Activated CD8-positive, alpha-beta T cell treated with anti-CD3 and anti-CD28 coated beads, Interleukin-2, amount 10 ng/mL, durations not matched to agents 7 days and 5 days (primary cell): Measurements from ENCODE around the gene CENPL. TPM values are rescaled to one million over a fixed set of nuclear protein-coding genes. Genes with fewer than 3 reads are reported as not detected.

Experiments
- ATAC-seq: fragments of 150-1000 bp; cut with Tn5 transposase; one replicate; pipeline ENCODE4 v1.10.0; 2021; ENCODE audit warnings: moderate library complexity
- CTCF ChIA-PET: fragments of 350-600 bp; sonication (Branson Sonifier 250); formaldehyde crosslinking; loops from one replicate; lab custom pipeline; 2021; ENCODE audit warnings: antibody characterized with exemption; lab: Charles Lee
- POLR2A ChIA-PET: fragments of 350-600 bp; sonication (Branson Sonifier 250); formaldehyde crosslinking; loops from one replicate; lab custom pipeline; 2021; ENCODE audit warnings: antibody characterized with exemption; lab: Charles Lee
- DNase-seq: peaks from one replicate; pipeline ENCODE4 v3.0.0-alpha.2; 2020
- H3K27ac Mint-ChIP-seq: one replicate; pipeline ENCODE4 v1.8.0; 2021; ENCODE audit warnings: mild to moderate bottlenecking, mixed read lengths
- H3K27me3 Mint-ChIP-seq: one replicate; pipeline ENCODE4 v1.8.0; 2021; ENCODE audit warnings: low read depth, mixed read lengths
- H3K36me3 Mint-ChIP-seq: one replicate; pipeline ENCODE4 v1.8.0; 2021; ENCODE audit warnings: low read depth, mixed read lengths
- H3K4me1 Mint-ChIP-seq: one replicate; pipeline ENCODE4 v1.8.0; 2021; ENCODE audit warnings: low read depth, mixed read lengths
- H3K4me3 Mint-ChIP-seq: one replicate; pipeline ENCODE4 v1.8.0; 2021; ENCODE audit warnings: mild to moderate bottlenecking, mixed read lengths
- H3K9me3 Mint-ChIP-seq: one replicate; pipeline ENCODE4 v1.8.0; 2022; ENCODE audit warnings: mixed read lengths; ENCODE audit not compliant: insufficient read depth
- total RNA-seq, 2 experiments: library from RNA; stranded (reverse); gene quantifications; one replicate each; pipeline ENCODE4 v1.2.3, GENCODE V29; 2021

CENPL gene
- 10 to 100 TPM; 35.5 to 39.2 TPM for total RNA-seq

GRCh38 chr1:173824315-173825081, at the start of gene CENPL, which contains the start of gene DARS2:
Gene CENPL (minus strand): TSS chr1:173824883. CDS start chr1:173811299, 13,584 bp downstream.
Gene DARS2 (plus strand): TSS chr1:173824673. CDS start chr1:173825230, 557 bp downstream.
- Mint-ChIP-seq H3K9me3 (no peaks in the 10 kb centered on the region), H3K27me3 (no peaks in the 10 kb centered on the region), H3K4me3 (peak within 1 kb of the TSS; percentile 86), H3K27ac (peak within 1 kb of the TSS; percentile 98), H3K4me1 (peaks cover 56% of the 10 kb centered on the region), H3K36me3 (peaks cover 52% of the 10 kb centered on the region)
- DNase-seq: peak; percentile 95
- ChIA-PET POLR2A (interaction anchor here (0.6 to 2.5 kb wide), 12 partner anchors 13 to 399 kb away, joined by 3 to 36 read pairs (median 4); partner anchors contain the start of genes GAS5, KLHL20, PRDX6 and RC3H1), CTCF (interaction anchor here (0.9 to 6.7 kb wide), 12 partner anchors 13 to 1082 kb away, joined by 3 to 63 read pairs (median 4); partner anchors contain the start of genes GAS5, KLHL20 and ZBTB37)
- ATAC-seq: peak; percentile 89

GRCh38 chr1:173871500-173871899, 46.8 kb upstream of the CENPL start:
- ChIA-PET POLR2A (no interaction called here), CTCF (interaction anchor here (1.5 kb wide), 1 partner anchor 441 kb away, joined by 7 read pairs; no protein-coding TSS in a partner anchor)
- DNase-seq: no peak
- Mint-ChIP-seq H3K9me3 (no peaks in the 10 kb centered on the region), H3K27ac (peak overlapping the region; percentile 80), H3K4me3 (peak overlapping the region; percentile 40), H3K36me3 (peaks cover 44% of the 10 kb centered on the region), H3K4me1 (peaks cover 36% of the 10 kb centered on the region), H3K27me3 (no peaks in the 10 kb centered on the region)
- no peak for ATAC-seq

GRCh38 chr1:173871091-173871490, 46.4 kb upstream of the CENPL start:
- H3K27me3 Mint-ChIP-seq: no peaks in the 10 kb centered on the region
- peaks cover 47% of the 10 kb centered on the region for H3K36me3 Mint-ChIP-seq
- ChIA-PET CTCF (interaction anchor here (1.5 kb wide), 1 partner anchor 441 kb away, joined by 7 read pairs; no protein-coding TSS in a partner anchor), POLR2A (interaction anchor here (1.0 kb wide), 1 partner anchor 47 kb away, joined by 3 read pairs; no protein-coding TSS in a partner anchor)
- DNase-seq (no peak), ATAC-seq (no peak)
- H3K4me3 Mint-ChIP-seq: peak overlapping the region; percentile 39
- H3K9me3 Mint-ChIP-seq: no peaks in the 10 kb centered on the region
- peak overlapping the region; percentile 80 for H3K27ac Mint-ChIP-seq
- peaks cover 38% of the 10 kb centered on the region for H3K4me1 Mint-ChIP-seq

GRCh38 chr1:173870252-173871075, 45.8 kb upstream of the CENPL start:
- CTCF ChIA-PET: interaction anchor here (1.1 to 1.5 kb wide), 2 partner anchors 26 to 440 kb away, joined by 3 to 7 read pairs; no protein-coding TSS in a partner anchor
- Mint-ChIP-seq H3K27me3 (no peaks in the 10 kb centered on the region), H3K4me3 (peak overlapping the region; percentile 39), H3K27ac (peak overlapping the region; percentile 80), H3K4me1 (peaks cover 45% of the 10 kb centered on the region), H3K9me3 (no peaks in the 10 kb centered on the region), H3K36me3 (peaks cover 47% of the 10 kb centered on the region)
- ATAC-seq (no peak), DNase-seq (peak; percentile 58)
- POLR2A ChIA-PET: interaction anchor here (0.7 to 3.0 kb wide), 3 partner anchors 47 to 397 kb away, joined by 3 to 21 read pairs (median 3); partner anchors contain the start of gene RC3H1

GRCh38 chr1:173869021-173869359, 44.3 kb upstream of the CENPL start:
- no peak for ATAC-seq
- H3K4me1 Mint-ChIP-seq: peaks cover 59% of the 10 kb centered on the region
- peaks cover 59% of the 10 kb centered on the region for H3K36me3 Mint-ChIP-seq

GRCh38 chr1:173868266-173869020, 43.8 kb upstream of the CENPL start, which contains the start of gene ZBTB37:
Gene ZBTB37 (plus strand): TSS chr1:173868380. CDS start chr1:173870226, 1,846 bp downstream.
- peaks cover 62% of the 10 kb centered on the region for H3K36me3 Mint-ChIP-seq
- ChIA-PET POLR2A (interaction anchor here (0.5 to 4.6 kb wide), 21 partner anchors 12 to 1131 kb away, joined by 3 to 36 read pairs (median 4); partner anchors contain the start of genes CENPL, DARS2, KLHL20 and PRDX6), CTCF (interaction anchor here (0.6 to 3.2 kb wide), 8 partner anchors 11 to 438 kb away, joined by 3 to 12 read pairs (median 4); partner anchors contain the start of genes CENPL, DARS2, KLHL20 and RC3H1)
- ATAC-seq: peak; percentile 77
- no peaks in the 10 kb centered on the region for H3K9me3 Mint-ChIP-seq
- peaks cover 65% of the 10 kb centered on the region for H3K4me1 Mint-ChIP-seq
- DNase-seq: peak; percentile 97
- H3K4me3 Mint-ChIP-seq: peak within 1 kb of the TSS; percentile 89
- H3K27me3 Mint-ChIP-seq: no peaks in the 10 kb centered on the region
- peak within 1 kb of the TSS; percentile 94 for H3K27ac Mint-ChIP-seq

More at GRCh38 chr1:173869021-173869359, 44.3 kb upstream of the CENPL start:
- peak overlapping the region; percentile 89 for H3K4me3 Mint-ChIP-seq
- ChIA-PET CTCF (interaction anchor here (0.9 to 3.2 kb wide), 7 partner anchors 12 to 439 kb away, joined by 3 to 12 read pairs (median 4); partner anchors contain the start of genes CENPL, DARS2, KLHL20 and RC3H1), POLR2A (interaction anchor here (0.8 to 4.6 kb wide), 8 partner anchors 45 to 1154 kb away, joined by 3 to 36 read pairs (median 7); partner anchors contain the start of genes CENPL, DARS2, KLHL20 and MRPS14)
- H3K27me3 Mint-ChIP-seq: no peaks in the 10 kb centered on the region
- no peak for DNase-seq
- H3K9me3 Mint-ChIP-seq: no peaks in the 10 kb centered on the region
- H3K27ac Mint-ChIP-seq: peak overlapping the region; percentile 94

- Mint-ChIP-seq H3K4me1 (peaks cover 66% of the 10 kb centered on the region), H3K36me3 (peaks cover 61% of the 10 kb centered on the region), H3K27ac (peak within 1 kb of the TSS; percentile 94), H3K4me3 (peak within 1 kb of the TSS; percentile 89), H3K9me3 (no peaks in the 10 kb centered on the region), H3K27me3 (no peaks in the 10 kb centered on the region)
- ChIA-PET POLR2A (interaction anchor here (0.5 to 4.6 kb wide), 25 partner anchors 8 to 1136 kb away, joined by 3 to 36 read pairs (median 3); partner anchors contain the start of genes CENPL, DARS2, KLHL20 and PRDX6), CTCF (interaction anchor here (0.6 to 3.2 kb wide), 7 partner anchors 10 to 438 kb away, joined by 3 to 12 read pairs (median 4); partner anchors contain the start of genes CENPL, DARS2 and KLHL20)
- ATAC-seq: peak; percentile 80
- DNase-seq: peak; percentile 100
These were observed 43.1 kb upstream of the CENPL start, which contains the start of gene GAS5 for GRCh38 chr1:173867753-173868265. Gene GAS5 (minus strand): TSS chr1:173867989.

- no peaks in the 10 kb centered on the region for H3K9me3 Mint-ChIP-seq
- H3K36me3 Mint-ChIP-seq: peaks cover 63% of the 10 kb centered on the region
- DNase-seq: no peak
- ATAC-seq: no peak
- ChIA-PET CTCF (interaction anchor here (0.6 to 3.2 kb wide), 3 partner anchors 23 to 437 kb away, joined by 3 to 12 read pairs (median 4); partner anchors contain the start of genes CENPL and DARS2), POLR2A (interaction anchor here (0.6 to 4.6 kb wide), 13 partner anchors 9 to 1137 kb away, joined by 3 to 36 read pairs (median 3); partner anchors contain the start of genes CENPL, DARS2, KLHL20 and PRDX6)
- no peaks in the 10 kb centered on the region for H3K27me3 Mint-ChIP-seq
- H3K27ac Mint-ChIP-seq: peak overlapping the region; percentile 94
- peaks cover 68% of the 10 kb centered on the region for H3K4me1 Mint-ChIP-seq
- H3K4me3 Mint-ChIP-seq: peak overlapping the region; percentile 89
These were observed 42.6 kb upstream of the CENPL start for GRCh38 chr1:173867141-173867752.

- peaks cover 69% of the 10 kb centered on the region for H3K4me1 Mint-ChIP-seq
- no peaks in the 10 kb centered on the region for H3K27me3 Mint-ChIP-seq
- peak overlapping the region; percentile 94 for H3K27ac Mint-ChIP-seq
- ATAC-seq: no peak
- ChIA-PET CTCF (interaction anchor here (0.6 to 3.2 kb wide), 3 partner anchors 9 to 437 kb away, joined by 3 to 12 read pairs (median 3); no protein-coding TSS in a partner anchor), POLR2A (interaction anchor here (0.7 to 4.6 kb wide), 3 partner anchors 8 to 42 kb away, joined by 3 to 36 read pairs (median 4); partner anchors contain the start of genes CENPL and DARS2)
- H3K36me3 Mint-ChIP-seq: peaks cover 67% of the 10 kb centered on the region
- DNase-seq: no peak
- no peaks in the 10 kb centered on the region for H3K9me3 Mint-ChIP-seq
- peak overlapping the region; percentile 89 for H3K4me3 Mint-ChIP-seq
These were observed 41.9 kb upstream of the CENPL start for GRCh38 chr1:173866413-173867115.
